G401 (cell line): ENCODE results near the gene SLC16A8. TPM values are rescaled to one million over a fixed set of nuclear protein-coding genes. Genes with fewer than 3 reads are reported as not detected.
"Not testable (repeated sequence)": the region's sequence is repeated elsewhere in the genome, so short reads cannot be mapped to it uniquely, and the experiment has no call there.

ENCODE experiments used
- DNase-seq: peaks from one replicate; pipeline ENCODE4 v3.0.0-alpha.2; 2015; ENCODE audit warnings: low spot score
- in situ Hi-C: cut with HindIII; loops from 2 replicates; pipeline ENCODE4 v1.10.0; 2016; ENCODE audit warnings: low sequenced_read_pairs, mixed read lengths
- total RNA-seq: library from RNA; depleted of rRNA; stranded (reverse); fragments of >200 nt; shearing (Covaris generic); gene quantifications from 2 replicates; pipeline ENCODE4 v1.2.3, GENCODE V29; 2014

SLC16A8 gene
- total RNA-seq, 1 experiment from 2014 or later: not detected

GRCh38 chr22:38097557-38098409 is 13.8 kb upstream of the SLC16A8 start:
- in situ Hi-C loops: no loop called here
- DNase-seq: no peak

- DNase-seq: no peak
- in situ Hi-C loops: no loop called here
Measured at GRCh38 chr22:38097058-38097457, 13.1 kb upstream of the SLC16A8 start.

DNA sequence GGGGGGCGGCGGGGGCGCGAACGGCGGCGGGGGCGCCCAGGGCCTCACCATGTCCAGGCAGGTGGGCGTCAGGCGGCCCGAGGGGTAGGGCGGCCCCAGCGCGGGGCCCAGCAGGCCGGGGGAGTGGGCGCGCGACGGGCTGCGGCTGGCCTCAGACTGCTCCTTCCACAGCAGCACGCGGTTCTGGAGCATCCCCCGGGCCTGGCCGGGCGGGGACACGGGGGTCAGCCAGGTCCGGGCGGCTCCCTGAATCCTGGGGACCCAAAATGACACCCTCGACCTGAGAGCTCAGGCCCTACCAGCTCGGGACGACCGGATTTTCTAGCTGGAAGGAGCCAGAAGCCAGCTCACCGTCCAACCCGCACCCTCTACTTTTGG is 5.5 kb upstream of the SLC16A8 start:
- in situ Hi-C loops: no loop called here
- no peak for DNase-seq

DNA sequence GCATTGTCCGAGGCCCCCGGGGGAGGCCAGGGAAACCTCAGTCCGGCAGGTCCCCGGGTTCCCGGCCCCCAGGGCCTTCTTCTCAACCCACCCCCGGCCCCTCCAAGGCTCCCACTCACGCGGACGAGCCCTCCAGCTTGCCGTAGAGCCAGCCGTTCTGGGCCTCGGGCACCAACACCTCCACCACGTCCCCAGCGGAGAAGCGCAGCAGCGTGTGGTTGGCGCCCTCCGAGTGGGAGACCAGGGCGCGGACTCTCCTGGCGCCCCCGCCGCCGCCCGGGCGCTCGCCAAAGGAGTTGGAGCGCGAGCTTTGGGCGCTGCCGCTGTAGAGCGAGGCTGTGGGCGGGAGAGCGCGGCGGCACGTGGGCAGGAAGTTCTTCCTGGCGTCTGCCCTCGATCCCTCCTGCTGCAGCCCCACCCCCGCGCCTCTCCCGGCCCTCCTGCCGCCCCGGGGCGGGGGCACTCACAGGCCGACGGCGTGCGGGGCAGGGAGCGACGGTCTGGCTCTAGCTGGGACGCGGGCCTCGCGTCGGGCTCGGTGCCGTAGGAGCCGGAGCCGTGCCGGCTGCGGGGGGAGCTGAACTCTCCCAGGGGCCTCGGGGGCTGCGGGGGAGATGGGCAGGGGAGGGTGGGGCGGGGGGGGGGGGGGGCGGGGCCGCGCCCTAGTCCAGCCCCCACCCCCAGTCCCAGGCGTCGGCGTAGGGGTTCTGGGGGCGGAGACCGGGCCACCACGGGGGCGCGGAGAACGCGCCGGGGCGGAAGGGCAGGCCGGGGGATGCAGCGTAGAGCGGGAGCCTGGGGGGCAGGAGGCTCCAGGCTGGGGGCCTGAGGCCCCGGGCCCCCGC is 4.9 kb upstream of the SLC16A8 start:
- in situ Hi-C loops: no loop called here
- no peak for DNase-seq

DNA sequence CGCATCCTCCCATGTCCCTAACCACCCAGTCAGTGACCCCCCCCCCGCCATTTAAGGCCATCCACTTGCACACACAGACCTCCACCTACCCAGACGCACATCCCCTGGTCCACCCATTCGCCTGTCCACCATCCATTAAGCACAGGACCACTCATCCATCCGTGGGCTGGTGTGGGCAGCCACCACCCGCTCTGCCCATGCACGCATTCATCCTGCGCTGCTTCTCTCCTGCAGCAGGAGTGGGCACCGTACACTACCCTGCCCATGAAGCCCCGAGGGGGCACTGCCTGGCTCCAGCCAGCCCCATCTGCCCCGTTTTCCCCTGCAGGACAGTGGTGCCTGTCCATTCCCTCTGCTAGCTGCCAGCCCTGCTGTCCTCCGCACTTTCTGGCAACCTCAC is 3.9 kb upstream of the SLC16A8 start:
- DNase-seq: no peak
- in situ Hi-C loops: no loop called here

- no peak for DNase-seq
Measured at GRCh38 chr22:38086942-38087341, 3.0 kb upstream of the SLC16A8 start.

DNA sequence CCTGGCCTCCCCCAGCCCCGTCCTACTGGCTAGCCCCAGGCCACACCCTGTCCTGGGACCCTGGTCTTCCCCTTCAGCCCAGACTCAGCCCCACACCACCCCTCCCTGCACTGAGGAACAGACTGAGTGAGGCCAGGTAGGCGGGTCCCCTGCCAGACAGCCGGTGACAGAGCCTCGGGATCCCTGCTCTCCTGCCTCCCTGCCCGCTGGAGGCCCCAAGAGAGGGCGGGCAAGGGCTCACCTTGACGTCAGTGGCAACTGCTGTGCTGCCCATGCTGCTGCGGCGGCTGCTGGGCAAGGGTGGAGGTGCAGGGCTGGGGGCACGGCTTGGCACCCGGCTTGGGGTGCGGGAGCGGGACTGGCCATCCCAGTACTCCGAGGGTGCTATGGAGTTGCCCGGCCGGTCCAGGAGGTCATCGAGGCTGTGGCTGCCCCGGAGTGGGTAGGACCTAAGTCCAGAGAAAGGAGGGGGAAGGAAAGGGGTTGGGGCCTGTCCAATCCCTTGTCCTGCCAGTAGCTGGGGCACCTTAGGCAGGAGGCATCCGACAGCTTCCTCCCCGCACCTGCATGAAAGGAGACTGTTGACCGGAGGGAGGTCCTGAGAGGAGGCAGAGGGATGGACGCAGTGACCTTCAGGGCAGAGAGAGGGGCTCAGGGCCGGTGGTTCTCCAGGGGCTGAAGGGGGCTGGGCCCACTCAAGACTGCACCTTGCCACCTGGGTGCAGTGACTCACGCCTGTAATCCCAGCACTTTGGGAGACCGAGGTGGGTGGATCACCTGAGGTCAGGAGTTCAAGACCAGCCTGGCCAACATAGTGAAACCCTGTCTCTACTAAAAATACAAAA is 2.2 kb upstream of the SLC16A8 start:
- in situ Hi-C loops: no loop called here

More at GRCh38 chr22:38086942-38087341, 3.0 kb upstream of the SLC16A8 start:
- in situ Hi-C loops: no loop called here

GRCh38 chr22:38085501-38085900 is 1.5 kb upstream of the SLC16A8 start:
- in situ Hi-C loops: no loop called here
- no peak for DNase-seq

More for the DNA sequence above, 2.2 kb upstream of the SLC16A8 start:
- DNase-seq: no peak

- DNase-seq: no peak
- in situ Hi-C loops: no loop called here
Measured at GRCh38 chr22:38085056-38085455, 1.1 kb upstream of the SLC16A8 start.

DNA sequence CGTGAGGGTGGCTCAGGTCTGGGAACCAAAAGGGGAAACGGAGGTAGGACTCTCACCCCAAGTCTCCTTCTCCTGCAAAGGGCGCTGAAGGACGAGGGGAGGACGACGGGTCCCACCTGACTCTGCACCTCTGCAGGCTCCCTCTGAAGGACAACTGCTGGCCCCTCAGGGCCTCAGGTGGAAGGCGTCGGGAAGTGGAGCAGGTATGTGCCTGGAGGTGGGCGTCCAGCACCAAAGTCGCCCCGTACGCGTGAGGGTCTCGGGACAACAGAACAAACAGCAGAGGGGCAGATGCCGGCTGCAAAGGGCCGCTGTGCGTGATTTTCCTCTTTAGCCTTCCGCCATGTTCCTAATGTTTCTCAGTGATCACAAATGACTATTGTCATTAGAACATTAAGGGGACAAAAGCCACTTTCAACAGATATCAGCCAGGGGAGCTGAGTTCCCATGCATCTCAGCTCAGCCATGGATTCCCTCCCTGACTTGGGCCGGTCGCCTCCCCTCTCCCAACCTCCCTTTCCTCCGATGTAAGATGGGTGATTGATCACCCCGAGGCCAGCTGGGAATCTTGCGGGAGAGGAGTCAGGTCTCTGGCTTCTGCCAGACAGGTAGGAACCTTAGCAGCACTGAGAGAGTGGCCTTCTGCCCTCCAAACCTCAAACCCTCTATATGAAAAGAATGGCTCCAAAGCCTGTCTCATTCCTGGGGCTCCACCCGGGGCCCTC is 836 bp downstream of the SLC16A8 start:
- in situ Hi-C loops: no loop called here
- DNase-seq: no peak

- in situ Hi-C loops: no loop called here
- DNase-seq: no peak
Measured at GRCh38 chr22:38081941-38082828, 1.8 kb downstream of the SLC16A8 start.

GRCh38 chr22:38081636-38081940 is 2.4 kb downstream of the SLC16A8 start:
- in situ Hi-C loops: no loop called here
- DNase-seq: no peak

DNA sequence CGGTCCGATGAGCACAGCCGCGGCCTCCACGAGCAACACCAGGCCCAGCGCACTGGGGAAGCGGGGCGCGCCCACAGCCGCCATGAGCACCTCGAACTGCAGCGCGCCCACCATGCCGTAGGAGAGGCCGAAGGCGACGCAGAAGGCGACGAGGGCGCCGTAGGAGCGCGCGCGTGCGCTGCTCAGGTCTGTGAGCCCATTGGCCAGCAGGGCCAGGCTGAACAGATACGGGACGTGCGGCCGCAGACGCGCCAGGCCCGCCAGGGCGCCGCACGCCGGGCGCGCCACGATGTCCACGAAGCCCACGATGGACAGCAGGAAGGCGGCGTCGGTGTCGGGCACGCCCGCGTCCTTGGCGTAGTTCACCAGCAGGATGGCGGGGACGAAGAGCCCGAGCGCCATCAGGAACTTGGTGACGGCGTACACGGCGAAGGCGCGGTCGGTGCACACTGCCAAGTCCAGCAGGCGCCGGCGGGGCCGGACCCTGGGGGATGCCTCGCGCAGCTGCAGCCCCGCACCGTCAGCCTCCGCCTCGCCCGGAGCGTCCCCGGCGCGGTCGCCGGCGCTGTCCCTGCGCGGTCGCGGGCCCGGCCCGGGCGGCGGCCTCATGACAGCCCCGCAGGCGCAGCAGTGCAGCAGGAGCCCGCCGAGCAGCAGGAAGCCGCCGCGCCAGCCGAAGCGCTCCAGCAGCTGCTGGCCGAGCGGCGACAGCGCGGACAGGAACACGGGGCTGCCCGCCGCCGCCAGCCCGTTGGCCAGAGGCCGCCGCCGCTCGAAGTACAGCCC is 2.9 kb downstream of the SLC16A8 start:
- DNase-seq: no peak
- in situ Hi-C loops: no loop called here

DNA sequence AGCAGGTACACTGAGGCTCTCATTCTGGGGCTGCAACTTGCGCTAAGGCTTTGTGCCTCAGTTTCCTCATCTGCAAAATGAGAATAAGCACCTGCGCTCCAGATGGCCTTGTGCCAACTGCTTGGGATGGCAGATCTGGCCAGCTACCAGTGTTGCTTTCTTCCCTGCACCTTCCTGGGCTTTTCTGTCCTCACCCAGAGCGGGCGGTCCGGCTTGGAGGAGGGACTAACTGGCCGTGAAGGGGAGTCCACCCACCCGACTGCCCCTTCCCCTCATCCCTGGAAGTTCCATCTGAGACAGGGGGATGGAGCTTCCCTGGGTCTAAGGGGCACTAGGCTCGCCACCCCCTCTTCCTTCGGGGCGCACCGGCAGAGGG is 3.5 kb downstream of the SLC16A8 start:
- no peak for DNase-seq
- in situ Hi-C loops: no loop called here

- in situ Hi-C loops: no loop called here
- no peak for DNase-seq
Measured at GRCh38 chr22:38079804-38080203, 4.2 kb downstream of the SLC16A8 start.

DNA sequence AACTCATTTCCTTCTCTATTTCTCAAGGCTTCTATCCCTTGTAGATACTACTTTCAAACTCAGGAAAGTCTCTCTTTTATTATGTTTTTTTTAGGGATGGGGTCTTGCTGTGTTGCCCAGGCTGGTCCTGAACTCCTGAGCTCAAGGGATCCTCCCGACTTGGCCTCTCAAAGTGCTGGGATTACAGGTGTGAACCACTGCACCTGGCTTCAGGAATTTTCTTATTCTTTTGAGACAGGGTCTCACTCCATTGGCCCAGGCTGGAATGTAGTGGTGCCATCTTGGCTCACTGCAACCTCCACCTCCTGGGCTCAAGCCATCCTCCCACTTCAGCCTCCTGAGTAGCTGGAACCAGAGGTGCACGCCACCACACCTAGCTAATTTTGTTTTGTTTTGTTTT is 4.8 kb downstream of the SLC16A8 start:
- in situ Hi-C loops, DNase-seq: not testable (repeated sequence)

DNA sequence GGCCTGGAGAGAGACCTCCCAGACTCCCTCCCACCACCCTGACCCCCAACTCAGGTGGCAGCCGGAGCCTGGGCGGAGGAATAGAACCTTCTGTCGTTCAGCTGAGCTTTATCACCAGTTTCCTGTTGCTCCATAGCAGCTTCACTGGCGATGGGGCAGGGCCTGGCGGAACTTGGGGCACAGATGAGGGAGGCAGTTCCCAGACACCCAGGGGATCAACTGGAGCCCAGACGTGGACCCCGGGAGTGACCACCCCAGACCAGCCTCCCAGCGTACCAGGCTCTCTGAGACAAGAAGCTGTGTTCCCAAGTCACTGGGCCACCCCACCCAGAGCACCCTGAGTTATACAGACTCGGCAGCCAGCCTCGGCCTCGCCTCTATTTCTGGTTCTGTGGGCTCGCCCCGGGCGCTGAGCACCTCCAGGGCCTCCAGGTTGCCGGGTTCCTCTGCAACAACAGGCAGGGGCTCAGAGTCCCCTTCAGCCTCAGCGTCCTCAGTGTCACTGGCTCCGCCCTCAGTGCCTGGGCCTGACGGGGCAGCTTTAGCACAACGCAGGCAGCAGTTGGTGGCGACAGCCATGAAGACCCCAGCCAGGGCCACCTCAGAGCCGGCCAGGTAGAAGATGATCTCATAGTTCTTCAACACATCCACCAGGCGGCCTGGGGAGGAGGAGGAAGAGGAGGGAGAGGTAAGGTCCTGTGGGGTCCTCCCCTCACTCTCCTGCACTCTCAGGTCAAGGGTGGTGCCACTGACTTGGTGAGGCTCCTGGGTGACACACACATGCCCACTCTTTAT is 5.7 kb downstream of the SLC16A8 start:
- DNase-seq: no peak
- in situ Hi-C loops: no loop called here
